Kidney (tissue), 14 donors: ENCODE results near the gene EID3. TPM values are rescaled to one million over a fixed set of nuclear protein-coding genes. Genes with fewer than 3 reads are reported as not detected.
A peak's percentile ranks its signal among the peaks of the same experiment; 100 is the strongest.
"Not testable (repeated sequence)": the region's sequence is repeated elsewhere in the genome, so short reads cannot be mapped to it uniquely, and the experiment has no call there.

Source experiments
- DNase-seq, 5 donors: peaks; one replicate each; pipeline ENCODE4 v3.0.0-alpha.2; 2013 to 2020
- FAIRE-seq: peaks from 2 replicates; lab custom pipeline; 2012; peaks lifted over from hg19 to GRCh38; lab: Jason Lieb, UNC
- H3K27ac ChIP-seq, 2 donors: one replicate each; pipeline ENCODE4 v1.7.0; 2013; ENCODE audit warnings: low read depth in 2 of 2, low read length in 2 of 2, inconsistent platforms in 1 of 2
- H3K27me3 ChIP-seq: one replicate; pipeline ENCODE4 v1.7.1; 2013; ENCODE audit warnings: low read length, inconsistent platforms; ENCODE audit not compliant: control insufficient read depth, insufficient read depth
- H3K36me3 ChIP-seq, 3 donors: one replicate each; pipeline versions ENCODE4 v1.7.0 to v1.7.1; 2013; ENCODE audit warnings: low read length in 3 of 3, control low read depth in 1 of 3, inconsistent platforms in 1 of 3; ENCODE audit not compliant: insufficient read depth in 3 of 3, control insufficient read depth in 2 of 3
- H3K4me1 ChIP-seq, 3 donors: one replicate each; pipeline versions ENCODE4 v1.7.0 to v1.7.1; 2013; ENCODE audit warnings: low read length in 3 of 3, inconsistent platforms in 1 of 3, low read depth in 1 of 3; ENCODE audit not compliant: control insufficient read depth in 2 of 3, insufficient read depth in 2 of 3
- H3K4me3 ChIP-seq, 3 donors: one replicate each; pipeline versions ENCODE4 v1.7.0 to v1.8.1; 2013; ENCODE audit warnings: low read length in 3 of 3, control low read depth in 1 of 3, inconsistent platforms in 1 of 3
- H3K9ac ChIP-seq, 3 donors: one replicate each; pipeline versions ENCODE4 v1.7.0 to v1.7.1; 2013; ENCODE audit warnings: low read length in 3 of 3, control low read depth in 1 of 3, inconsistent platforms in 1 of 3
- H3K9me3 ChIP-seq, 3 donors: one replicate each; pipeline versions ENCODE4 v1.7.0 to v1.7.1; 2013; ENCODE audit warnings: low read length in 3 of 3, control low read depth in 1 of 3, inconsistent platforms in 1 of 3; ENCODE audit not compliant: control insufficient read depth in 2 of 3, insufficient read depth in 1 of 3
- CTCF ChIP-seq: IDR thresholded peaks from 3 replicates; pipeline ENCODE4 v1.5.1; 2012; ENCODE audit warnings: mild to moderate bottlenecking, moderate library complexity, borderline replicate concordance; ENCODE audit not compliant: insufficient read depth; ENCODE audit errors: extremely low read depth
- intact Hi-C: fragments of 100-400 bp; cut with DNase I; formaldehyde crosslinking; loops from one replicate; pipeline ENCODE4 v1.11.1; 2022
- polyA plus RNA-seq: library from polyadenylated mRNA; stranded (reverse); fragments of 350-450 nt; fragmentation: Illumina TruSeq; extraction: RNeasy Lipid Tissue Mini Kit (QIAGEN cat#74804); gene quantifications from one replicate; pipeline ENCODE4 v1.2.3, GENCODE V29; 2014; ENCODE audit warnings: low read depth, low replicate concordance; ENCODE audit not compliant: insufficient read depth
- total RNA-seq: library from RNA; stranded (reverse); fragmentation: NEBNext Ultra II Directional; extraction: Animal tissue kit (Norgen Biotek cat#: 25700); gene quantifications from one replicate; pipeline ENCODE4 v1.2.1, GENCODE V29; 2021
- donor health status: control.
- donor health status: control.
- donor health status: control.
- donor health status: control.
- donor health status: control.
- donor health status: DM: yes; HTN: yes; CAD: no.
- donor health status: Normal renal cell carcinoma (clear cell type).

Gene EID3
- total and polyA plus RNA-seq, 2 donors from 2014 or later: 0.90 to 5.0 TPM

- DNase-seq (no peak), FAIRE-seq (no peak)
- no peak overlapping the region for H3K27ac ChIP-seq
- peaks cover 0 to 8% (median 0%) of the 10 kb centered on the region in 3 donors for H3K36me3 ChIP-seq
- H3K9me3 ChIP-seq: no peaks in the 10 kb centered on the region
- H3K27me3 ChIP-seq: no peaks in the 10 kb centered on the region
- no peak overlapping the region for H3K4me3 ChIP-seq
- intact Hi-C loops: no loop called here
- no peak overlapping the region for H3K9ac ChIP-seq
- peaks cover 0 to 5% (median 0%) of the 10 kb centered on the region in 3 donors for H3K4me1 ChIP-seq
- TF ChIP-seq CTCF: no peak
Measured at GRCh38 chr12:104292872-104293794, 10.4 kb upstream of the EID3 start.

- H3K27me3 ChIP-seq, H3K4me1 ChIP-seq, FAIRE-seq, H3K27ac ChIP-seq, H3K36me3 ChIP-seq, H3K4me3 ChIP-seq, H3K9ac ChIP-seq, intact Hi-C loops, H3K9me3 ChIP-seq: not testable (repeated sequence)
- DNase-seq: peak in 3 of 5 donors; percentile 30 to 56 (median 41)
Measured at GRCh38 chr12:104294158-104294859, 9.2 kb upstream of the EID3 start.

GRCh38 chr12:104294927-104295668 is 8.4 kb upstream of the EID3 start:
- no peak for FAIRE-seq
- Histone ChIP-seq H3K27me3 (no peaks in the 10 kb centered on the region), H3K4me1 (peaks cover 0 to 4% (median 0%) of the 10 kb centered on the region in 3 donors), H3K9me3 (no peaks in the 10 kb centered on the region), H3K4me3 (no peak overlapping the region), H3K9ac (no peak overlapping the region), H3K36me3 (peaks cover 0 to 8% (median 0%) of the 10 kb centered on the region in 3 donors), H3K27ac (no peak overlapping the region)
- no peak for TF ChIP-seq CTCF
- no peak for DNase-seq
- intact Hi-C loops: no loop called here
